HK-2 (cell line): Measurements from ENCODE around the gene IKBKE.
A peak's percentile ranks its signal among the peaks of the same experiment; 100 is the strongest.

ENCODE experiments used
- DNase-seq: peaks from one replicate; pipeline ENCODE4 v3.0.0-alpha.2; 2018; ENCODE audit not compliant: unreplicated experiment

Gene IKBKE

GRCh38 chr1:206540044-206540780, 69.9 kb downstream of the IKBKE start:
- no peak for DNase-seq

DNA sequence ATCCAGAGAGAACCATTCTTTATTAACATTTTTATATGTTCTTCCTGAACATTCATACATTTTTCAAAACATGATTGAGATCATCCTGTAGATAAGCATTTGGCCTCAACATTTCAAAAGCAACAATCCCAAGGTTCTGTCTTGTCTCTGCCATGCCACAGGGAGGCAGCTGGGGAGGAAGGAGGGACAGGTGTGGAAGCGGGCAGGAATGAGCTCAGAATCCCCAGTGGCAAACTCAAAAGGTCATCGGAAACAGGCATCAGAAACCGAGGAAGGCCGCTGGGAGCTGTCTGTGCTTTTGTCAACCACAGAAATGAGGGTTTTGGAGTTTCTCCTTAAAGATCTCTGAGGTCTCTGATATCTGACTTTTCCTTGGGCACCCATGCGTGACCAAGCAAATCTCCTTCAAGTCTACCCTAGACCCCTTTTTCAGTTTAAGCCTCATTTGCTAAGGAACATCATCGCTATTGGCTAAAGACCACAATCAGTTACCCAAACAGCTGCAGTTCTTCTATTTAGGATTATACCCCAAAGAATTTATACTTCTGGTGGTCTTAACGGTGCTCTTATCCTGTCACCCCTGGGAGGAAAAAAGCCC, 71.1 kb downstream of the IKBKE start:
- DNase-seq = no peak

DNA sequence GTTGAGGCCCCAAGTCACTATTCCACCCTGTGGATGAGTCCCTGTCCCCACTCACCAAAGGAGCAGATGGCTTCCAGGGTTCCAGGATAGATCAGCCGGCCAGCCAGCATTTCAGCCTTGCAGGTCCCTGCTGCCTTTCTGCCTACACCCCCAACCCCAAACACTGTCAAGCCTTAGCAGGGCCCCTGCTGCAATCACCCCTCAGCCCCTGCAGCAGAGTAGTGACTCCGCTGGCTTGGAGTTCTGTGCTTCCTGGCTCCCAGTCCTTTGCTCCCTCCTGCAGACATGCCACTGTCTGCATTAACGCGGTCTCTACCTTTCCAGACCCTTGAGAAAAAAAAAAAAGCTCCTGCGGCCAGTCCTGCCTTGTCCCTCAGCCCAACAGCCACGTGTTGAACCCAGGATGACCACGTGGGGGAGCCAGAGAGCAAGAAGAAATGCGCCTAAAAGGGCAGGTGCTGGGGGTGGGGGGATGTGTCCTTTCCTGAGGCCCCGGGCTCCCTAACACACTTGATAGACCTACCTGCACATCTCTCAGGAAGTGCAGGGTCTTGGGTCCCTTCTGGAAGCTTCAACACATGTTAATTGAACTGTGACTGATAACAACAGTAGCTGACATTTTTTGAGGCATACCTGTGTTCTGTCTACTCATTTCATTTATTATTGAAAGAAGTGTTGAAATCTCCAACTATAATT, 74.4 kb downstream of the IKBKE start:
- DNase-seq = peak; percentile 83

DNA sequence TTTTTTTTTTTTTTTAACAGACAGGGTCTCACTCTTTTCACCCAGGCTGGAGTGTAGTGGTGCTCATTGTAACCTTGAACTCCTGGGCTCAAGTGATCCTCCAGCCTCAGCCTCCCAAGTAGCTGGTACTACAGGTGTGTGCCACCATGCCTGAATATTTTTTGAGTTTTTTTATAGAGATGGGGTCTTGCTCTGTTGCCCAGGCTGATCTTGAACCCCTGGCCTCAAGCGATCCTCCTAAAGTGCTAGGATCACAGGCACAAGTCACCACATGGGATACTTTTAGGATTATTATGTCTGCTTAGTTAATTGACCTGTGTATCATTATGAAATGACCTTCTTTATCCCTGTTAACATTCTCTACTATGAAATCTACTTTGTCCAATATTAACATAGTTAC, 75.1 kb downstream of the IKBKE start:
- DNase-seq = no peak
